H1 (cell line): ENCODE results near the gene MTHFD1.

ENCODE experiments used
- BRCA1 ChIP-seq: IDR thresholded peaks from 2 replicates; pipeline ENCODE4 v1.6.1; 2012; ENCODE audit warnings: low read depth, low read length, improper control_type of control experiment
- CEBPB ChIP-seq: IDR thresholded peaks from 2 replicates; pipeline ENCODE4 v1.6.1; 2012; ENCODE audit warnings: low read depth, low read length
- POLR2A ChIP-seq, 2 experiments: IDR thresholded peaks; 1 replicate in 1 of 2; 2 replicates in 1 of 2; pipeline ENCODE4 v1.6.1; 2011; ENCODE audit warnings: low read depth in 2 of 2, low read length in 2 of 2, mild to moderate bottlenecking in 2 of 2; ENCODE audit errors: control extremely low read depth in 1 of 2
- SP1 ChIP-seq: IDR thresholded peaks from 2 replicates; pipeline ENCODE4 v1.6.1; 2011; ENCODE audit warnings: low read depth, low read length
- TAF1 ChIP-seq: IDR thresholded peaks from 2 replicates; pipeline ENCODE4 v1.6.1; 2011; ENCODE audit warnings: mild to moderate bottlenecking, low read depth, low read length
- YY1 ChIP-seq: IDR thresholded peaks from 2 replicates; pipeline ENCODE4 v1.6.1; 2011; ENCODE audit warnings: low read depth, mild to moderate bottlenecking, low read length
- ZNF274 ChIP-seq: IDR thresholded peaks from 2 replicates; pipeline ENCODE4 v1.7.0; 2012; ENCODE audit warnings: low read length, borderline replicate concordance; ENCODE audit errors: extremely low read depth

- TF ChIP-seq ZNF274 = no peak
- no peak for TF ChIP-seq SP1
- TF ChIP-seq POLR2A (IDR thresholded peaks at IDR 0.05; ENCODE audit: control extremely low read depth in 1 of 2, low read depth in 2 of 2, low read length in 2 of 2) = no peak
- TF ChIP-seq YY1 = no peak
- TF ChIP-seq BRCA1 = no peak
- TF ChIP-seq TAF1 = no peak
- TF ChIP-seq CEBPB = no peak
Observed at GRCh38 chr14:64488590-64489099, 100.5 kb downstream of the MTHFD1 start.
